ENCODE data around the gene NOP56. TPM values are rescaled to one million over a fixed set of nuclear protein-coding genes. Genes with fewer than 3 reads are reported as not detected.

The NOP56 gene
- total and polyA plus RNA-seq, 12 donors: 37.1 to 77.1 (median 50.8) TPM

GRCh38 chr20:2626853-2627541 is 25.4 kb upstream of the NOP56 start:
- no peak for TF ChIP-seq CTCF (IDR thresholded peaks at IDR 0.05)
- no peaks in the 10 kb centered on the region for H3K4me1 ChIP-seq
- no peaks in the 10 kb centered on the region for H3K36me3 ChIP-seq
- DNase-seq: no peak
- no peak for ATAC-seq
- 56 to 68% methylated on average over 9 of the region's 9 CpGs for WGBS, 2 donors
- H3K4me3 ChIP-seq: no peak overlapping the region
- H3K9me3 ChIP-seq: peaks cover 0 to 37% (median 7%) of the 10 kb centered on the region in 11 donors
- peaks cover 0 to 14% (median 0%) of the 10 kb centered on the region in 7 donors for H3K27me3 ChIP-seq
- intact Hi-C loops (cut with DNase I): no loop called here
- H3K27ac ChIP-seq: no peak overlapping the region

- peaks cover 0 to 33% (median 4%) of the 10 kb centered on the region in 11 donors for H3K9me3 ChIP-seq
- intact Hi-C loops (cut with DNase I): no loop called here
- ATAC-seq (no peak), DNase-seq (no peak)
- no peak overlapping the region for H3K27ac ChIP-seq
- no peaks in the 10 kb centered on the region for H3K4me1 ChIP-seq
- H3K27me3 ChIP-seq: peaks cover 0 to 36% (median 4%) of the 10 kb centered on the region in 7 donors
- WGBS, 2 donors: 21 to 22% methylated on average over 1 of the region's 1 CpG
- H3K4me3 ChIP-seq: no peak overlapping the region
- no peak for TF ChIP-seq CTCF (IDR thresholded peaks at IDR 0.05)
- H3K36me3 ChIP-seq: no peaks in the 10 kb centered on the region
Measured at GRCh38 chr20:2631228-2631627, 21.2 kb upstream of the NOP56 start.

GRCh38 chr20:2633381-2633780 is 19.1 kb upstream of the NOP56 start:
- no peak for DNase-seq
- WGBS, 2 donors: 20 to 26% methylated on average over 1 of the region's 1 CpG
- intact Hi-C loops (cut with DNase I): no loop called here

GRCh38 chr20:2637246-2637645 is 15.2 kb upstream of the NOP56 start:
- Histone ChIP-seq H3K27me3 (peaks cover 0 to 33% (median 4%) of the 10 kb centered on the region in 7 donors), H3K27ac (no peak overlapping the region), H3K9me3 (no peaks in the 10 kb centered on the region), H3K4me1 (no peaks in the 10 kb centered on the region), H3K36me3 (no peaks in the 10 kb centered on the region), H3K4me3 (no peak overlapping the region)
- DNase-seq (no peak), ATAC-seq (no peak)
- intact Hi-C loops (cut with DNase I): no loop called here
- TF ChIP-seq CTCF (IDR thresholded peaks at IDR 0.05): no peak
- WGBS, 2 donors: 74 to 81% methylated on average over 6 of the region's 6 CpGs

More at GRCh38 chr20:2633381-2633780, 19.1 kb upstream of the NOP56 start:
- H3K4me3 ChIP-seq: no peak overlapping the region
- H3K36me3 ChIP-seq: no peaks in the 10 kb centered on the region
- no peak for TF ChIP-seq CTCF (IDR thresholded peaks at IDR 0.05)
- H3K4me1 ChIP-seq: no peaks in the 10 kb centered on the region
- no peak overlapping the region for H3K27ac ChIP-seq
- ATAC-seq: no peak
- peaks cover 0 to 36% (median 4%) of the 10 kb centered on the region in 7 donors for H3K27me3 ChIP-seq
- H3K9me3 ChIP-seq: peaks cover 0 to 21% (median 0%) of the 10 kb centered on the region in 11 donors

All from heart right ventricle (tissue), 16 donors.